Smooth muscle cell of the umbilical artery (primary cell): ENCODE data around the gene TFAM. TPM values are rescaled to one million over a fixed set of nuclear protein-coding genes. Genes with fewer than 3 reads are reported as not detected.

Experiments used
- total RNA-seq: library from RNA; depleted of rRNA; stranded (reverse); fragments of >200 nt; gene quantifications from 2 replicates; pipeline ENCODE4 v1.2.3, GENCODE V29; 2014

TFAM gene
- 14.8 and 27.3 TPM in 2 replicates for total RNA-seq

GRCh38 chr10:58384999-58385783 is at the start of gene TFAM:
Gene TFAM (plus strand): TSS chr10:58385410. CDS start chr10:58385548, 138 bp downstream.

Other genes starting within 250 kb of the TFAM start
- 5.6 and 5.8 TPM in 2 replicates for gene IPMK, start 117.5 kb upstream of the TFAM start, total RNA-seq
- gene CISD1, start 116.2 kb upstream of the TFAM start, total RNA-seq: 14.6 and 25.1 TPM in 2 replicates
- 12.8 and 16.4 TPM in 2 replicates for gene UBE2D1, start 50.4 kb upstream of the TFAM start, total RNA-seq
- gene BICC1, start 127.5 kb downstream of the TFAM start, total RNA-seq: 21.9 and 22.0 TPM in 2 replicates